Stimulated activated CD4-positive, alpha-beta T cell treated with anti-CD3 and anti-CD28 coated beads, TNF-alpha, amount 100 ng/mL, for 1 hour (primary cell): ENCODE measurements around the gene BPIFB2.

Experiments used
- DNase-seq, 3 donors: peaks; one replicate each; pipeline ENCODE4 v3.0.0-alpha.2; 2020; ENCODE audit warnings: low read depth in 3 of 3, low spot score in 1 of 3

BPIFB2 gene

GRCh38 chr20:33005908-33006775, 1.4 kb upstream of the BPIFB2 start:
- DNase-seq: no peak

GRCh38 chr20:33006776-33007375, 628 bp upstream of the BPIFB2 start:
- DNase-seq: no peak

- no peak for DNase-seq
Measured at GRCh38 chr20:33008336-33009213, 1.1 kb downstream of the BPIFB2 start.

GRCh38 chr20:33009214-33010132, 2.0 kb downstream of the BPIFB2 start:
- no peak for DNase-seq

- DNase-seq: no peak
Measured at GRCh38 chr20:33010133-33010504, 2.6 kb downstream of the BPIFB2 start.

- no peak for DNase-seq
Measured at GRCh38 chr20:33010674-33011449, 3.4 kb downstream of the BPIFB2 start.

- DNase-seq: no peak
Measured at GRCh38 chr20:33012327-33013189, 5.1 kb downstream of the BPIFB2 start.

- no peak for DNase-seq
Measured at GRCh38 chr20:33013701-33014326, 6.3 kb downstream of the BPIFB2 start.

- no peak for DNase-seq
Measured at GRCh38 chr20:33014336-33015113, 7.0 kb downstream of the BPIFB2 start.

- DNase-seq: no peak
Measured at GRCh38 chr20:33015114-33015484, 7.6 kb downstream of the BPIFB2 start.

- DNase-seq: no peak
Measured at GRCh38 chr20:33015700-33016580, 8.4 kb downstream of the BPIFB2 start.

GRCh38 chr20:33016581-33017109, 9.1 kb downstream of the BPIFB2 start:
- no peak for DNase-seq

- no peak for DNase-seq
Measured at GRCh38 chr20:33017542-33017941, 10.0 kb downstream of the BPIFB2 start.

- no peak for DNase-seq
Measured at GRCh38 chr20:33018169-33018931, 10.8 kb downstream of the BPIFB2 start.

- DNase-seq: no peak
Measured at GRCh38 chr20:33019465-33020277, 12.2 kb downstream of the BPIFB2 start.
